Tibial nerve (tissue), 3 donors: ENCODE measurements around the gene SLC14A1.

ENCODE experiments used
- CTCF ChIP-seq, 5 experiments: fragments of 200-600 bp in 3 of 5; fragments of 450-650 bp in 2 of 5; sonication (generic) in 3 of 5; IDR thresholded peaks; one replicate each; pipeline ENCODE4 v1.5.1; 2016 to 2019; ENCODE audit warnings: antibody characterized with exemption in 5 of 5, mild to moderate bottlenecking in 3 of 5, moderate library complexity in 2 of 5
- POLR2A ChIP-seq, 2 donors: fragments of 450-650 bp; IDR thresholded peaks; one replicate each; pipeline ENCODE4 v1.6.1; 2017; ENCODE audit warnings: antibody characterized with exemption in 2 of 2, mild to moderate bottlenecking in 2 of 2, moderate library complexity in 2 of 2

- TF ChIP-seq CTCF (IDR thresholded peaks at IDR 0.05): no peak
- TF ChIP-seq POLR2A (IDR thresholded peaks at IDR 0.05): no peak
Measured at GRCh38 chr18:45741056-45741455, 17.1 kb downstream of the SLC14A1 start.
